Stimulated activated CD8-positive, alpha-beta memory T cell treated with anti-CD3 and anti-CD28 coated beads, Interleukin-7, amount 100 ng/mL, for 4 hours (primary cell): Measurements from ENCODE around the gene SMTN.
"Not testable (repeated sequence)": the region's sequence is repeated elsewhere in the genome, so short reads cannot be mapped to it uniquely, and the experiment has no call there.

ENCODE experiments used
- DNase-seq, 2 donors: peaks; one replicate each; pipeline ENCODE4 v3.0.0-alpha.2; 2020; ENCODE audit warnings: low read depth in 2 of 2

Gene SMTN

DNA sequence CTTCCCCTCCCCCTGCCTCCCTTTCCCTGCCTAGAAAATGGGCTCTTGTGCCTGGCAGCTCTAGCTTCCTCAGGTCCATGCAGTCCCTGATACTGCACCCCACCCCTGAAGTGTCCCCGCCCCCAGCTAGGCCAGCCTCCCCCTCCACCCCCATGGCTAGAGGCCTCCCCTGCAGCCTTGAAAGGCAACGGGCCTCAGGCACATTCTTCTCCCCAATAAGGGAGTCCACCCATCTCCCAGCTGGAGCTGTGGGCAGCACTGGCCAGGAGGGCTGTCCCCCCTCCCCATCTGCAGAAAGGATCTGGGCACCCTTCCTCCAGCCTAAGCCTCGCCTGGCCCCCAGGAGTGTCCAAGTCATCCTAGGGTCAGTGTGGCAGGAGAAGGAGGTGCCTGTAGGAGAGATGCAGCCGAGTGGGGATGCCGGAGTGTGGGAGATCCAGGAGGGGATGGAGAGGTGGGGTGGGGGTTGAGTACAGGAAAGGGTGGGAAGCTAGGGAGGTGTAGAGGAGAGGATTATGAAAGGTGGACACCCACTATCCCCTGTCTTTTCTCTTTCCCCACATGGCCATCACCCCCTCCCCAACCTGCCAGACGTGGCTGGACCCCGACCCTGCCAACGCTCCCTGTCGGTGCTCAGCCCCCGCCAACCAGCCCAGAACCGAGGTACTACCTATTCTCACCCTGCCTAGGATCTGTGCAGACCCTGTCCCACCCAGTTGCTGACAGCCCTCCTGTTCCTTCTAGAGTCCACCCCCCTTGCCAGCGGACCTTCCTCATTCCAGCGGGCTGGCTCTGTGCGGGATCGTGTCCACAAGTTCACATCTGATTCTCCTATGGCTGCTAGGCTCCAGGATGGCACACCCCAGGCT, 9.3 kb downstream of the SMTN start:
- no peak for DNase-seq

DNA sequence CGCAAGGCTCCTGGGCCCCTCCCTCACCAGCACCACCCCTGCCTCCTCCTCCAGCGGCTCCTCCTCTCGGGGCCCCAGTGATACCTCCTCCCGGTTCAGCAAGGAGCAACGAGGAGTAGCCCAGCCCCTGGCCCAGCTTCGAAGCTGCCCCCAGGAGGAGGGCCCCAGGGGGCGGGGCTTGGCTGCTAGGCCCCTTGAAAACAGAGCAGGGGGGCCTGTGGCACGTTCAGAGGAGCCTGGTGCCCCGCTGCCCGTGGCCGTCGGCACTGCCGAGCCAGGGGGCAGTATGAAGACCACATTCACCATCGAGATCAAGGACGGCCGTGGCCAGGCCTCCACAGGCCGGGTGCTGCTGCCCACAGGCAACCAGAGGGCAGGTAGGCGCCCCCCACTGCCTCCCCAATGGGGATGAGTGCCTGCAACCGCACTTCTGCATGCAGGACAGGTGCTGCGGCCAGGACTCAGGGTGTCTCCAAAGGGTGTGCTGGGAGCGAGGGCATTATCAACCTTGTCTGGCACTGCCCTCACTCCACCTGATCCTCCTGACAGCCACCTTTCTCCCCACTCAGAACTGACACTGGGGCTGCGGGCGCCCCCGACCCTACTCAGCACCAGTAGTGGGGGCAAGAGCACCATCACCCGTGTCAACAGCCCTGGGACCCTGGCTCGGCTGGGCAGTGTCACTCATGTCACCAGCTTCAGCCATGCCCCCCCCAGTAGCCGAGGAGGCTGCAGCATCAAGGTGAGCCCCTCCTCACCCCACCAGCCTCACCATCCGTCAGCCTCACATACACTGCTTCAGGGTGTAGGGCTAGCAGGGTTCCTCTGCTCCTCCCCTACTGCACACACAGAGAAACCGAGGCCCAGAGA, 10.2 kb downstream of the SMTN start:
- no peak for DNase-seq

DNA sequence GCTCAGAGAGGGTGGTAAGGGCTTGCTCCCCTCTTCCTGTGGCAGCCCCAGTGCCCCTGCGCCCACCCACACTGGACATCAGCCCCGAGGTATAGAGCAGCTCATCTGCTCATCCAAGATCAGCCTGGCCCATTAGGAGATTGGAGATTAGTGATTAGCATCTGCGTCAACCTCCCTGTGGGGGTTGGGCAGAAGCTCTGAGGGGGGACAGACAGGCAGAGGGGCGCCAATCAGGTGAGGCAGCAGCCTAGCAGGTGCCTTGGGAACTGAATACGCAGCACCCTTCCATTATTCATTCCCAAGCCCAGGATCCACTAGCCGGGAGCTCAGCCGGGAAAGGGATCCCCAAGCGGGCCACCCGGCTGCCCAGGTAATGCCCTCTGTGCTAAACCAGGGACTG, 11.0 kb downstream of the SMTN start:
- DNase-seq, result no peak

DNA sequence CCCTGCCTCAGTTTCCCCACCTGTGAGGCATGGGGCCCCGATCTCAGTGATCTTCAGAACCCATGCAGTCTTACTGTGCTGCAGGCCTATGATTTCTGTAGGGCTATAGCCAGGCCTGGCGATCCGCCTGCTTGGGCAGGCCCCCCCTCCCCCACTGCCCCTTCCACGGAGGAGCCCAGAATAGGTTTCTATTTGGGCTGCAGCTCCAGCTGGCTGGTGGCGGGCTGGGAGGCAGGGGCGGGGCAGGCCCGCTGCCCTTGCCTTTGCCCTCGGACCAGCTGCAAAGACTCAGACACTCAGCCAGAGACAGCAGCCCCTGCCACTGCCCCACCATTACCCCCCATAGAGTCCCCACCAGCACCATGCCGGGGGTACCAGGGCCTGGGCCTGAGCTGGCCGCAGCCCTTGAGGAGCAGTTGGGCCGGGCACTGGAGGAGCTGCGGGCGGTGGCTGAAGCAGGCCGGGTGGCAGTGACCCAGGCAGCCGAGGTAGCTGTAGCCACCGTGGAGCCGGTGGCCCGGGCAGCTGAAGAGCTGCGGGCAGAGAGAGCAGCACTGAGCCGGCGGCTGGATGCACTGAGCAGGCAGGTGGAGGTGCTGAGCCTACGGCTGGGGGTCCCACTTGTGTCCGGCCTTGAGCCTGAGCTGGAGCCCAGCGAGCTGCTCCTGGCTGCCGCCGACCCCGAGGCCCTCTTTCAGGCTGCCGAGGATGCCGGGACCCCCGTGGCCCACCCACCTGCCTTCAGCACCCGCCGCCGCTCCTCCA, 12.2 kb downstream of the SMTN start:
- no peak for DNase-seq

DNA sequence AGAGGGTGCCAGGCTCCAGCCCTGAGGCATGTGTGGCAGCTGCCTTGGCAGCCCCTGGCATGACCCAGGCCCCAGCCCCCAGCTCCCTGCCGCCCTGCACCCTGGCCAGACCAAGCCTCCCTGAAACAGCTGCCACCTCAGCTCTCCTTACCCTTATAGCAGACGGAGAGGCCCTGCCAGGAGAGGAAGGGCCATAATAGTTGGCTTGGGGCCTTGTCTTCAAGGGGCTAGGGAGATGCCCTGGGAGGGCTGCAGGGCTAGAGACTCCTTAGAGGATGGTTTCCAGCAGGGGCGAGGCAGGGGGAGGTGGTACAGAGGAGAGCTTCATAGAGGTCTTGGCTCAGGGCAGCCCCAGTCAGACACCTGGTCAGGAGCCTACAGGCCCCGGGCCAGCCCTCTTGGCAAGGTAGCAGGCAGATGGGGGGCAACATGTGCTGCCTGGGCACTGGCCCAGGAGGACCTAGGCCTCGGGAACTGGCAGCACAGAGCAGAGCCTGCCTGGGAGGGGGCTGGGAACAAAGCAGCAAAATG, 13.0 kb downstream of the SMTN start:
- DNase-seq, result no peak

DNA sequence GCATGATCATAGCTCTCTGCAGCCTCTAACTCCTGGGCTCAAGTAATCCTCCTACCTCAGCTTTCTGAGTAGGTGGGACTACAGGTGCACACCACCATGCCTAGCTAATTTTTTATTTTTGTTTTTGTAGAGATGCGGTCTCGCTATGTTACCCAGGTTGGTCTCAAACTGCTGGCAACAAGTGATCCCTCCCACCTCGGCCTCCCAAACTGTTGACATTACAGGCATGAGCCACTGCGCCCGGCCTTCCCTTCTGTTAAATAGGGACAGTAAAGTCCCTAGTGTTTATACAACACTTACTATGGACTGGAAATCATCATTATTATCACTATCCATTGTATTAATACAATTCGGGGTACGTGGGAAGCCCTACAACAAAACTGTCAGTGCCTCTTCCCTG, 13.6 kb downstream of the SMTN start:
- no peak for DNase-seq

DNA sequence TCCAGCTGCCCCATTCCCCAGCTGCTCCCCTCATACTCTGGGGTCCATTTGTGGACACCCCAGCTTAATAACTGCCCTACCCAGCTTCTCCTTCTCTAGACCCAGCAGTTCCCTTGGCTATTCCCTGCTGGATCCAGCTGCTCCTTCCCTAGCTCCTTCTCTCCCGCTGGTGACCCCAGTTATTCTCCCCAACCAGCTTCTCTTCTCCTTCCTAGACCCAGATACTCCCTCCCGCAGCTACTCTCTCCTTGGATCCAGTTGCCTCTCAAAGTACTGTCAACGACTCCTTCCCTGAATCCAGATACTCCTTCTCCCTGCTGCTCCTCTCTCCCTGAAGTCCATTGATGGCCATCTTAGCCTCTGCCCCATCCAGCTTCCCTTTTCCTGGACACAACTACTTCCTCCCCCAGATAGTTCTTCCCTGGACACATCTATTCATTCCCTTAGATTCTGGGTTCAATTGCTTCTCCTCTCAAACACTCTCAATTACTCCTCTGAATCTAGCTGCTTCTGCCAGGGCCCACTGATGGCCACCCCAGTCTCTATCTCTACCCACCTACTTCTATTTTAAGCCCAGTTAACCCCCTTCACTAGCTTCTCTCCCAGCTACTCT, 14.6 kb downstream of the SMTN start:
- DNase-seq, result no peak

DNA sequence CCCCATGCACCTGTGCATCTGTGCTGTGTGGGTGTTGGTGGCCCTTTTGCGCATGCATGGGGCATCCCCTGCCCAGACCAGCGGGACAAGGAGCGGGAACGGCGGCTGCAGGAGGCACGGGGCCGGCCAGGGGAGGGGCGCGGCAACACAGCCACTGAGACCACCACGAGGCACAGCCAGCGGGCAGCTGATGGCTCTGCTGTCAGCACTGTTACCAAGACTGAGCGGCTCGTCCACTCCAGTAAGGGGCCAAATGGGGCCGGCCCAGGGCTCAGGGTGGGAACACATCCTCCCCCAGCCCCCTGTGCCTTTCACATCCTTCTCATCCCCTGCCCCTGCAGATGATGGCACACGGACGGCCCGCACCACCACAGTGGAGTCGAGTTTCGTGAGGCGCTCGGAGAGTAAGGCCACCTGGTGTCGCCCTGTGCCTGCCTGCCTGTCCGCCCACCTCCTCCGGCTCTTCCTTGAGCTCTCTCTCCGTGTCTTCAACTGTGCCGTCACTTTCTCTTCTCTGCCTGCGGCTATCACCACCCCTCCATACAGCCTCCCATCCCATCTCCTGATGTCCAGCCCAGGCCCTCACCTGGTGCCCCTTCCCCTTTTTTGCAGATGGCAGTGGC, 15.7 kb downstream of the SMTN start:
- no peak for DNase-seq

DNA sequence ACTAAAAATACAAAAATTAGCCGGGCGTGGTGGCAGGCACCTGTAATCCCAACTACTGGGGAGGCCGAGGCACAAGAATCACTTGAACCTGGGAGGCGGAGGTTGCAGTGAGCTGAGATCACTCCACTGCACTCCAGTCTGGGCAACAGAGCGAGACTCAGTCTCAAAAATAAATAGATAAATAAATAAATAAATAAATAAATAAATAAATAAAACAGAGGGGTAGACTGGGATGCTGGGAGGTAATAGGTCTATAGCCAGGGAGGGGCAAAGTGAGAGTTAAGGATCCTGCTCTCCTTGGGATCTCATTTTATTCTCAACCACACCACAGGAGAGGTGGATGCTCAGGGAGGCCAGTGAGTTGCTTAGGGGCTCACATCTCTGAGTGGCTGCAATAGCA, 16.4 kb downstream of the SMTN start:
- not testable (repeated sequence) for DNase-seq

DNA sequence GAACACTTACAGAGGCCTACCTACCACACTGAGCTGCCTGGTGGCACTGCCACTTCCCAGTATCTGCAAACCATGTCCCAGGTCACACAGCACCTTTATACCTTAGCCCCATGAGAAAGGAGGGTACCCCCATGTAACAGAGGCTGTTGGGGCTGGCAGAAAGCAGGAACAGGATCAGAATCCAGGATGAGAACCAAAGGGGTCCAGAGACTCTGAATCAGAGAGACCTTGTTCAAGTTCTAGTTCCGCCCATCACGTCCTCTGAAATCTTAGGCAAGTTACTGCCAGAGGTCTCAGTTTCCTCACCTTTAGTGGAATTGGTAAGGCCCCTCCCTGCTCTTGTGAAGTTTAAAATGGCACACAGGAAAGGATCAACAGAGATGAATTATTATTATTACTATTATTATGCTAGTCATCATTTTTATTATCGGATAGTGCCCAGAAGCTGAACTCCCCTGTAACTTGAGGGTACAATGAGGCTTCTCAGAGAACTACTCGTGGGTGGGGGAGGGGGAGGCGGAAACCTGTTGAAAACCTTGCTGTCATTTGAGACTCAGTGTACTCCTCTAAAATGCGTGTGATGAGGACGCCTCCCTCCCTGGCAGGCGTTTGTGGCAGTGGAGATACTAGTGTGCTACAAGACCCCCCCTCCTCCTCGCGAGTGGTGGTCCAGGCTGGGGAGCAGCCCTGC, 17.0 kb downstream of the SMTN start:
- DNase-seq, result no peak

DNA sequence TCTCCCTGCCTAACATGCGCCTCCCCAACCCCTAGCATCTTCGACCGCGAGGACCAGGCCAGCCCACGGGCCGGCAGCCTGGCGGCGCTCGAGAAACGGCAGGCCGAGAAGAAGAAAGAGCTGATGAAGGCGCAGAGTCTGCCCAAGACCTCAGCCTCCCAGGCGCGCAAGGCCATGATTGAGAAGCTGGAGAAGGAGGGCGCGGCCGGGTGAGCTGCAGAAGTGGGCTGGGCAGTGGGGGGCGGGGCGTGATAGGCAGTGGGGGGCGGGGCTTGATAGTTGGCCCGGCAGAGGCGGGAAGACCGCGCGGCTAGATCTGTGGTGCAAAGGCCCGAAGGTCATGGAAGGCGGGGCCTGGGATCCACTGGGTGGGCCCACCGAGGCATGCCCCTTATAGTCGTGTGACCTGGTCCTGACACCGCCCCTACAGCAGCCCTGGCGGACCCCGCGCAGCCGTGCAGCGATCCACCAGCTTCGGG, 17.6 kb downstream of the SMTN start:
- DNase-seq, result no peak

DNA sequence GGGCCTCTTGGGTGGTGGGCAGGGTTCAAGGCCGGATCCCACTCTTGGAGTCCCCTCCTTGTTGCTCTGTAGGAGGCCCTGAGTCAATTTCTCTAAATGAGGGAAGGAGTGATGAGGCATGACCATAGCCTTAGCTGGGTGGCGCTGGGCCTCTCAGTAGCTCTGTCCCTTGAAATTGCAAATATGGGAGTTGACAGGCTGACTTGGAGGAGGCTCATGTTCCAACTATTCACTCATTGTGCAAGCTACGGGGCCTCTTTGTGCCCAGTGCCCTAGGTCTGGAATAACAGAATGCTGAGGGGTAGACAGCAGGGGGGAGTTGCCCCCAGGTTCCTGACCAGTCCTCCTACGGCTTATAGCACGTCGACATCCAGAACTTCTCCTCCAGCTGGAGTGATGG, 18.3 kb downstream of the SMTN start:
- DNase-seq, result no peak

DNA sequence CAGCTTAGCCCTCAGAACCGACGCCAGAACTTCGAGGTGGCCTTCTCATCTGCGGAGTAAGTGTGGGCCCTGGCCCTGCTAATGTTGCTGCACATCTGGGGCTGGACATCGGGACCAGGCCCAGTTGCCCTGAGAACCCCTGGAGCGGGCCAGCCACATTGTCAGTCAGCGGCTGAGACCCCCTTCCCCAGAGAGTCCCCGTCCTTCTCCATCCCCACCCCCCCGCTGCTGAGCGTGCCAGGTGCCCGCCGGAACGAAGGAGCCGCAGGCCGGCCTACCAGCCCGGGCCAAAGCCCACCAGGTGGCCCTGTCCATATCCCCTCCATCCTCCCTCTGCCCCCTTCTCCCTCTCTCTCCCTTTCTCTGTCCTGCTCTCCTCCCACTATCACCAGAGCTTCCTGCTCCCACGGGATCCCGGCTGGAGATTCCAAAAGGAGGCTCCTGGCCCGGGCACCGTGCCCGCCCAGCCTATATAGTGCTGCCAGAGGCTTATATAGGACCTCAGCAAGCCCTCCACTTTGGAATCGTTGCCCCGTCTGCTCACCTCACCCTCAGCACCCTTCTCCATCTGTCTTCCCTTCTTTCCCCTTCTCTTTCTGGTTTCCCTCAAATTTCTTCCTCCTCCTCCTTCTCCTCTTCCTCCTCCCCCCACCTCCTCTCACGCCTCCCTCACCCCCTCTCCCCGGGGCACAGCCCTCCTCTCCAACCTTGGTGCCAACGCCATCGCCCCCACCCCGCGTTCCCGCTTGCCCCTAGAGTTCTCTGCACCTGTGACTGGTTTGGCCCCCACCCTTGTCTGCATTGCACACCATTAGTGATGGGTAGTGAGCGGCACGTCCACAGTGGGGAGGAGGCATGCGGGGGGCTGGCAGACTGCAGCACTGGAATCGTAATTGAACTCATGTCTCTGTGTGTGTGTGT, 19.0 kb downstream of the SMTN start:
- DNase-seq, result no peak

DNA sequence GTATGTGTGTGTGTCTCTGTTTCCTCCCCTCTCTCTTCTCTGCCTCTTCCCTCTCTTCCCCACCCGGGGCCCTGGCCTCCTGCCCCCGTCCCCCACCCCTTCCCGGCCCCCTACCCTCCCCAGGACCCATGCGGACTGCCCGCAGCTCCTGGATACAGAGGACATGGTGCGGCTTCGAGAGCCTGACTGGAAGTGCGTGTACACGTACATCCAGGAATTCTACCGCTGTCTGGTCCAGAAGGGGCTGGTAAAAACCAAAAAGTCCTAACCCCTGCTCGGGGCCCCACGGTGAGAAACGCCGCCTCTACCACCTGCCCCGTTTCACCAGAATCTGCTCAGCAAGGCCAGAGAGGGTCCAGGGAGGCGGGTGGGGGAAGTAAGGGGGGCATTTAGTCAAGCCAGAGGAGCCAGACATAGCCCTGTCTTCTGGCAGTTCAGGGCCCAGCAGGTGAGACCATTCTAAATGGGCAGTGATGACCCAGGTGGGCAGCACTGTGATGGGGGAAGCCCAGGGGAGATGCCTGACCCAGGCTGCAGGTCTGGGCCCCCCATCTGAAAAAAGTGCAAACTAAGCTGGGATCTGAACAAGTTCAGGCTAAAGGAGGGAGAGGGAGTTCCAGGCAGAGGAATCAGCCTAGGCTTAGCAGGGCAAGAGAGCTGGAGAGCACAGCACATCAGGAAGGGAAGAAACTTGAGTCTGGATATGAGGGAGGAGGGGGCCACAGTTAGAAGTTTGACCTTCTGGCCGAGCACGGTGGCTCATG, 19.8 kb downstream of the SMTN start:
- no peak for DNase-seq

DNA sequence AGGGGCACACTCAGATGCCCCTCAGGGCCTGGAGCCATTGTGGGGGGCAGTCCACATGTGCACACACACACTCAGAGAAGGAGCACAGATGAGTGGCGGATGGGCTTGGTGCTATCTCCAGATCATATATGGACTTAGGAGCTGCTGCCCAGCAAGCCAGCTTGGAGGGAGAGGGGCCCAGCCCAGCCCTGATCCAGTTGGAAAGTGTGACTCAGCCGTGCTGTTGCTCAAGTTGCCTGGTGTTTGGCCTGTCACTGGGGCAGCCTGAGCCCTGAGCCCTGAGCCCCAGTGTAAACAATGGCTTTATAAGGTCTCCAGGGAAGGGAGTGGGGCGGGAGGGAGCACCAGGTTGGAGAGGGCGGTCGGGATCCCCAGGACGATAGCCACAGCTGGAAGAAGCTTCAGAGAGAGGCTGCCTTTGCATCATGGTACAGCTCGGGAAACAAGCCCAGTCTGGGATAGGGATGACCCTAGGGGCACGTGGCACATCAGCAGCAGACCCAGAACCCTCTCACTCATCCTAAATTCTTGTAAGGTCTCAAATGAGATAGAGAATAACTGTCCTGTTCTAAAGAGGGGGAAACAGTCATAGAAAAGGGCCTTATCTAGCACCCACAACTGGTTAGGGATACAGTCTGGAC, 21.4 kb downstream of the SMTN start:
- no peak for DNase-seq

DNA sequence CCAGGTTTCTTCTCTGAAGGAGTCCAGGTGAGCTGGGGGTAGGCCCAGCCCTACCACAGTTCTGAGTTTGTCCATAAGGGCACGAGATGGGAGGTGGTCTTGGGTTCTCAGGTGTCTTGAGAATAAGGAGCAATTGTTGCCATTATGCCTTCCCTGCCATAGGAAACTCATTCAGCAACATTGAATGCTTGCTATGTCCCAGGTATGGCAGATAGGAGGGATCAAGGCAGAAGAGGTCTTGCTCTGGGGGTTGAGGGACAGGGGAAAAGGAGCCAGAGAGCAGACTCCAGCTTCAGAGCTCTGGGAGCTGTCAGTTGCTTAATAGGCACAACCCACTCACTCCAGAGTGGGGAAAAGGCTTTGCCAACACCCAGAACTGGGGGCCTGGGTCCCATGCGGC, 22.0 kb downstream of the SMTN start:
- no peak for DNase-seq

DNA sequence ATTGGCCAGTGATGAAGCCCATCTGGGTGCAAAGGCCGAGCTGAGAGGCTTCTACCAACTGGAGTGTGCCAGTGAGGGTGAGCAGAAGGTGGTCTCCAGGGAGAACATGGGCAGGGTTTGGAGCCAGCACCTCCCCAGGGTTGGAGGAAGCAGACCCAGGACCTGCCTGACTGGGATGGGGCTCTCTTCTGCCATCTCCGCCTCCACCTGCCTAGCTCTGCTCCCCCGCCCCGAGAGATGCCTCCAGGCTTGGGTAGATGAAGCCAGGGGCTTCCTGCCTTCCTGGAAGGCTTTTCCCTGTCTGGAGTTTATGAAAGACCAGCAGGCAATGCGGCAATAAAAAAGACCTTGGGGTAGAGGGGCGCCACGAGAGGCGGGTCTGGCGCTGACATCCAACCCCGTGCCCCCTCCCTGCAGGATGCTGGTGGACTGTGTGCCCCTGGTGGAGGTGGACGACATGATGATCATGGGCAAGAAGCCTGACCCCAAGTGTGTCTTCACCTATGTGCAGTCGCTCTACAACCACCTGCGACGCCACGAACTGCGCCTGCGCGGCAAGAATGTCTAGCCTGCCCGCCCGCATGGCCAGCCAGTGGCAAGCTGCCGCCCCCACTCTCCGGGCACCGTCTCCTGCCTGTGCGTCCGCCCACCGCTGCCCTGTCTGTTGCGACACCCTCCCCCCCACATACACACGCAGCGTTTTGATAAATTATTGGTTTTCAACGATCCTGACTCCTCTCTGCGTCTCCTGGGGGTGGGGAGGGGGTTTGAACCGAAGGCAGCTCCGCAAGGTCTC, 23.0 kb downstream of the SMTN start:
- no peak for DNase-seq
